Activated CD4-positive, alpha-beta T cell treated with anti-CD3 and anti-CD28 coated beads, Interleukin-2, amount 50 U/mL, for 16 hours (primary cell): ENCODE measurements around the gene FIZ1.
A peak's percentile ranks its signal among the peaks of the same experiment; 100 is the strongest.

ENCODE experiments used
- DNase-seq: peaks from one replicate; pipeline ENCODE4 v3.0.0-alpha.2; 2020

FIZ1 gene

GRCh38 chr19:55635334-55635717 is 36.0 kb upstream of the FIZ1 start:
- no peak for DNase-seq

DNA sequence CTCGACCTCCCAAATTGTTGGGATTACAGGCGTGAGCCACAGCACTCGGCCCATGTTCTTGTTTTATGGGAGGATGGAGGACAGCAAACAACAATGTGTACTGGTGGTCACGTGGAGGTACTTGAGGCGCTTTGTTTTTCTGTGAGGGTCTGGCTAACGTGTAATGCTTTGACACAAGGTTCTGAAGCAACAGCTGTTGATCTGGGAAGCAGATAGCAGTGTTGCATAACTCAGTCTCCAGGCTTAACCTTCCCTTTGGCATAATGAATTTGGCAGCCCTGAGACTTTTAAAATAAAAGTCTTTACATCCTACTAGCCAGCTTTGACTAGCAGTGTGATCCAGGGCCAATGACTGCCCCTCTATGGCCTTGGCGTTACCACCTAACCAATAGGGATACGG is 34.5 kb upstream of the FIZ1 start:
- no peak for DNase-seq

- DNase-seq = peak; percentile 93
Measured at GRCh38 chr19:55632463-55632834, 33.1 kb upstream of the FIZ1 start.

- peak; percentile 92 for DNase-seq
Measured at GRCh38 chr19:55626350-55626749, 27.0 kb upstream of the FIZ1 start.

- no peak for DNase-seq
Measured at GRCh38 chr19:55625004-55625326, 25.6 kb upstream of the FIZ1 start.

GRCh38 chr19:55624109-55625003 is 25.0 kb upstream of the FIZ1 start, which contains the start of gene ZNF784:
Gene ZNF784, minus strand, starts transcription at chr19:55624566. Its CDS starts 5 bp downstream, at chr19:55624561.
- DNase-seq = peak; percentile 94

GRCh38 chr19:55623561-55623960 is 24.2 kb upstream of the FIZ1 start:
- no peak for DNase-seq

GRCh38 chr19:55623130-55623529 is 23.8 kb upstream of the FIZ1 start:
- DNase-seq = no peak

DNA sequence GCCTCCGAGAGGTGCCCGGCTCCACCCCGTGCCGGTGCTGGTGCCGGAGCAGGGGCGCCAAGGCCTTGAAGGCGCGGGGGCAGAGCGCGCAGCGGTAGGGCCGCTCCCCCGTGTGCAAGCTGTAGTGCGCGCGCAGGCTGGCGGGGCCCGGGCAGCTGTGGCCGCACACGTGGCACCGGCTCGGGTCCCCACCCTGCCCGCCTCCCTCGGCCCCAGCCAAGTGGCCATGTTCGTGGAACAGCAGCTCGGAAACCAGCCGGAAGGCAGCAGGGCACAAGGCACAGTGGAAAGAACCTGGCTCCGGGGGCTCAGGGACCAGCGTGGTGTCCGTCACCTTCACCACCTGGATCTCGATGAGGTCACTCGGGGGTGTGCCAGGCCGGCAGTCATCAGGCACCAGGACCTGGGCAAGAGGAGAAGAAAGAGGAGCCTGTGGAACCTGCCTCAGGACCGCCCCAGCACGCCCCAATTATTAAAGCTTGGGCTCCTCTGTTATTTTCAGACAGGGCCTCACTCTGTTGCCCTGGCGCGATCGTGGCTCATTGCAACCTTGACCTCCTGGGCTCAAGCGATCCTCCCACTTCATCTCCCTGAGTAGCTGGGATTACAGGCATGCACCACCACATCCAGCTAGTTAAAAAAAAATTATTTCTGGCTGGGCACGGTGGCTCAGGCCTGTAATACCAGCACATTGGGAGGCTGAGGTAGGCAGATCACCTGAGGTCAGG is 23.1 kb upstream of the FIZ1 start:
- DNase-seq = no peak

DNA sequence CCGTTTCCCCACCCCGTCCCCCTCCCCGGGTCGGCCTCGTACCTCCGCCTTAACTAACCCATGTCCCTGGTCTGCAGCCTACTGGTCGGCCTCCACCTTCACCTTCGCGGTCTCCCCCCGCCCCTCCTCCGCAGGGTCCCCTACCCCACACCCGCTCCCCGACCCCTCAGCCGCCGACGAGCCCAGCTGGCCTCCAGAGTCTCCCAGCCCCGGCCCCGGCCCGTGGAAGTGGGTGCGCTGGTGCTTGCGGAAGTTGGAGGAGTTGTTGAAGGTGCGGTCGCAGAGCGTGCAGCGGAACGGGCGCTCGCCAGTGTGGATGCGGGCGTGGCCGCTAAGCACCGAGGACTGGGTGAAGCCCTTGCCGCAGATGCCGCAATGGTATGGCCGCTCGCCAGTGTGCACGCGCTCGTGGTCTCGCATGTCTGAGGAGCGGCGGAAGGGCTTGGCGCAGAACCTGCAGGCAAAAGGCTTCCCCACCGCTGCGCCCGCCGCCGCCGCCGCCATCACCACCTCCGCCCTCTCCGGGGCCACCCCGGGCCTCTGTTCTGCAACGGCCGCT is 22.4 kb upstream of the FIZ1 start:
- DNase-seq = no peak

DNA sequence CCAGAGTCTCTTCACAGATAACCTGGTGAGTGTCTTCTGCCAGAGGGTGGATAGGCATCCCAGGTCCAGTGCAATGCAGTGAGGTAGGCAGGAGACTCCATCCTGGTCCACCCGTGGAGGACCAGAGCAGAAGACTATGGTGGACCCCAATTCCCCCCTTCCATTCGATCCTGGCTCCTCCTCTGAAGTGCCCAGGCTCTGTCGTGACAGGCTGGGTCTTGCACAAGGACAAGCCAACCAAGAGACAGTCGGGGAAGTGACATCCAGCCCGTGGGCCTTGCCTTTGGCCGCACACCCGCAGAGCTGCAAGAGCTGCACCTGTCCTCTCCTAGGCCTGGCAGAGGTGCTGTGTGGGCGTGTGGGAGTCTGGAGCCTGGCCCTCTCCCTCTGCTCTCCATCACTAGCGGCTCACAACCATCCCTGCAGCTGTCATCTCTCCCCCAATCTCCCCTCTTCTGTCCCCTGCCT is 21.9 kb upstream of the FIZ1 start:
- DNase-seq = no peak

GRCh38 chr19:55620410-55621204 is 21.3 kb upstream of the FIZ1 start:
- DNase-seq = peak; percentile 18

DNA sequence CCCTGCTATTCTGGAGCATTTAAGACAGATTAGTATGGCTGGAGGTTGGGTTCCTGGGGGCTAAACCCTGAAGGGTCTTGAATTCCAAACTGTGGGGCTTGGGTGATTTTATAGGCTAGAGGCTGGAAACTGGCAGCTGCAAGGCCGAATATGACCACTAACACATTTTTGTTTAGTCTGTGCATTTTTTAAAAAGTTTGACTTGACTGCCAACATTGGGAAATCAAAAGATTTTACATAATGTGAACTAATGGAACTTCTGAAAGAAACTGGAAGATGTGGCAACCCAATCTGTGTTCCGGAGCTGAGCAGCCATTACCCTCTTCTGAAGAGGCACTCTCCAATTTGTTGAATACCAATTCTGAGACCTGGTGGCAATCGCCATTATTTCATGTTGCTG is 20.0 kb upstream of the FIZ1 start:
- DNase-seq = no peak

GRCh38 chr19:55618426-55618825 is 19.1 kb upstream of the FIZ1 start:
- no peak for DNase-seq

DNA sequence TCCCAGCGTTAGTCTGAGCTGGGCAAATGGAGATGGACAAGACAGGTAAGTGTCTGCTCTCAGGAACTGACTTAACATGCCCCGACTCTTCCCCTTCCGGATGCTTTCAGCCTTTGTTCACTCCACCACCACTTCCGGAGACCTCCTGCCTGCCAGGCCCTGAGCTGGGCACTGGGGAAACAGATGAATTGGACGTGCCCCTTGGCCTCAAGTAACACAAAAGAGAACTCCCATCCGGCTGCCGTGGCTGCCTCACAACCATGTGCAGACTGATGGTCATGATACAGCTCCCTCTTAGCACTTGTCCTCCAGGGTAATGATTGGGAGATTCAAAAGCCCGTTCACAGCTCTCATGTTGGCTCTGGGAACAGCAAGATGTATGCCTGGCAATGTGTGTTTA is 18.1 kb upstream of the FIZ1 start:
- DNase-seq = no peak

DNA sequence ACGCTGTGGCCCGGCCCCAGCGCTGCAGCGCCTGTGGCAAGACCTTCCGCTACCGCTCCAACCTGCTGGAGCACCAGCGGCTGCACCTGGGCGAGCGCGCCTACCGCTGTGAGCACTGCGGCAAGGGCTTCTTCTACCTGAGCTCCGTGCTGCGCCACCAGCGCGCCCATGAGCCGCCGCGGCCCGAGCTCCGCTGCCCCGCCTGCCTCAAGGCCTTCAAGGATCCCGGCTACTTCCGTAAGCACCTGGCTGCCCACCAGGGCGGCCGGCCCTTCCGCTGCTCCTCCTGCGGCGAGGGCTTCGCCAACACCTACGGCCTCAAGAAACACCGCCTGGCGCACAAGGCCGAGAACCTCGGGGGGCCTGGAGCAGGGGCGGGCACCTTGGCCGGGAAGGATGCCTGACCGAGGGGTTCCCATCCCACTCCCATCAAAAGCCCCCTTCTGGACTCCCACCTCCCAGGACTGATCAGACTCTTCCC is 17.1 kb upstream of the FIZ1 start:
- DNase-seq = no peak

- DNase-seq = no peak
Measured at GRCh38 chr19:55615543-55616394, 16.5 kb upstream of the FIZ1 start.

DNA sequence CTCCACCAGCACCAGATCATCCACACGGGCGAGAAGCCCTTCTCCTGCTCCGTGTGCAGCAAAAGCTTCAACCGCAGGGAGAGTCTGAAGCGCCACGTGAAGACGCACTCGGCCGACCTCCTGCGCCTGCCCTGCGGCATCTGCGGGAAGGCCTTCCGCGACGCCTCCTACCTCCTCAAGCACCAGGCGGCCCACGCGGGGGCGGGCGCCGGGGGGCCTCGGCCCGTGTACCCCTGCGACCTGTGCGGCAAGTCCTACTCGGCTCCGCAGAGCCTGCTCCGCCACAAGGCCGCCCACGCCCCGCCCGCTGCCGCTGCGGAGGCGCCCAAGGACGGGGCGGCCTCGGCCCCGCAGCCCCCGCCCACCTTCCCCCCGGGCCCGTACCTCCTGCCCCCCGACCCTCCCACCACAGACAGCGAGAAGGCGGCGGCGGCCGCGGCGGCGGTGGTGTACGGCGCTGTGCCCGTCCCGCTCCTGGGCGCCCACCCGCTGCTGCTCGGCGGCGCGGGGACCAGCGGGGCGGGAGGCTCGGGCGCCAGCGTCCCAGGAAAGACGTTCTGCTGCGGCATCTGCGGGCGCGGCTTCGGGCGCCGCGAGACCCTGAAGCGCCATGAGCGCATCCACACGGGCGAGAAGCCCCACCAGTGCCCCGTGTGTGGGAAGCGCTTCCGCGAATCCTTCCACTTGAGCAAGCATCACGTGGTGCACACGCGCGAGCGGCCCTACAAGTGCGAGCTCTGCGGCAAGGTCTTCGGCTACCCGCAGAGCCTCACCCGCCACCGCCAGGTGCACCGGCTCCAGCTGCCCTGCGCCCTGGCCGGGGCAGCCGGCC is 15.6 kb upstream of the FIZ1 start:
- DNase-seq = no peak

- no peak for DNase-seq
Measured at GRCh38 chr19:55613930-55614710, 14.8 kb upstream of the FIZ1 start.

DNA sequence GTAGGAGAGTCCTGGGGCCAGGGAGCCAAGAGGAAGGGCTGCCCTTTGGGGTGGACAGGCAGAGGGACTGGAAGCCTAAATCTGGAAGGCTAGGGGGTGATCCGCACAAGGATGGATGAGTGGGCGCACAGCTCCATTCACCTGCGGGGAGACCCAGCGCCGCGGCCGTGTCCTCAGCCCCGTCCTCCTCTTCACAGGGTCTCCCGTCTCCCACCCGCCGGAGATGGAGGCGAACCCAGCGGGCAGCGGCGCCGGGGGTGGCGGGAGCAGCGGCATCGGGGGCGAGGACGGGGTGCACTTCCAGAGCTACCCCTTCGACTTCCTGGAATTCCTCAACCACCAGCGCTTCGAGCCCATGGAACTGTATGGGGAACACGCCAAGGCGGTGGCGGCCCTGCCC is 14.1 kb upstream of the FIZ1 start:
- DNase-seq = no peak
